Endothelial cell of umbilical vein (primary cell): ENCODE data around the gene ZNF609. TPM values are rescaled to one million over a fixed set of nuclear protein-coding genes. Genes with fewer than 3 reads are reported as not detected.
"Not testable (repeated sequence)": the region's sequence is repeated elsewhere in the genome, so short reads cannot be mapped to it uniquely, and the experiment has no call there.

ENCODE experiments used
- BruUV-seq: library from RNA; stranded (reverse); fragments of 400-500 nt; replicated peaks from 2 replicates; lab custom pipeline; 2021; lab: Mats Ljungman, UMichigan
- CTCF ChIA-PET: fragments of 300-600, 350-600 bp; sonication (Branson Sonifier 250); formaldehyde crosslinking; loops from one replicate; lab custom pipeline; 2021; ENCODE audit warnings: antibody characterized with exemption, inconsistent platforms; lab: Charles Lee
- POLR2A ChIA-PET: fragments of 300-600, 350-600 bp; sonication (Branson Sonifier 250); formaldehyde crosslinking; loops from one replicate; lab custom pipeline; 2021; ENCODE audit warnings: antibody characterized with exemption, inconsistent platforms; lab: Charles Lee
- DNase-seq: peaks from one replicate; pipeline ENCODE4 v3.0.0-alpha.2; 2011; ENCODE audit warnings: low read depth, low spot score
- FAIRE-seq: peaks from 2 replicates; lab custom pipeline; 2011; peaks lifted over from hg19 to GRCh38; lab: Jason Lieb, UNC
- H2AFZ ChIP-seq: 2 replicates; pipeline ENCODE4 v1.6.0; 2012; ENCODE audit warnings: low read depth, low read length, control low read depth, inconsistent platforms
- H3K27ac ChIP-seq: 2 replicates; pipeline ENCODE4 v1.5.1; 2011; ENCODE audit warnings: low read depth, mild to moderate bottlenecking, control low read depth, low read length, moderate library complexity; ENCODE audit not compliant: insufficient read depth
- H3K27me3 ChIP-seq, 2 experiments: 2 replicates each; pipeline versions ENCODE4 v1.6.0 to v1.6.1; 2011; ENCODE audit warnings: low read length in 2 of 2, mixed read lengths in 1 of 2; ENCODE audit not compliant: control insufficient read depth in 2 of 2, insufficient read depth in 2 of 2
- H3K36me3 ChIP-seq, 2 experiments: 2 replicates in 1 of 2; 3 replicates in 1 of 2; pipeline ENCODE4 v1.5.1; 2011; ENCODE audit warnings: low read length in 2 of 2, mild to moderate bottlenecking in 1 of 2, moderate library complexity in 1 of 2; ENCODE audit not compliant: control insufficient read depth in 2 of 2, insufficient read depth in 2 of 2; ENCODE audit errors: extremely low read depth in 1 of 2
- H3K4me1 ChIP-seq: 3 replicates; pipeline ENCODE4 v1.5.1; 2011; ENCODE audit warnings: mild to moderate bottlenecking, low read length; ENCODE audit not compliant: control insufficient read depth, insufficient read depth; ENCODE audit errors: extremely low read depth
- H3K4me2 ChIP-seq: 2 replicates; pipeline ENCODE4 v1.6.1; 2011; ENCODE audit warnings: low read length, control low read depth, mixed read lengths; ENCODE audit not compliant: insufficient read depth
- H3K4me3 ChIP-seq, 3 experiments: fragments of 200-600 bp in 1 of 3; sonication (generic), shearing (Covaris generic) in 1 of 3; replicated peaks in 1 of 3; 2 replicates each; pipeline ENCODE4 v1.5.1; 2011 to 2016; ENCODE audit warnings: control low read depth in 3 of 3, low read length in 3 of 3, mild to moderate bottlenecking in 2 of 3, inconsistent platforms in 1 of 3, low read depth in 1 of 3, moderate library complexity in 1 of 3; ENCODE audit not compliant: insufficient read depth in 1 of 3
- H3K79me2 ChIP-seq: 2 replicates; pipeline ENCODE4 v1.6.0; 2012; ENCODE audit warnings: low read length, inconsistent platforms; ENCODE audit not compliant: control insufficient read depth, insufficient read depth
- H3K9ac ChIP-seq: replicated peaks from 2 replicates; pipeline ENCODE3; 2011; ENCODE audit warnings: low read length, control low read depth; ENCODE audit not compliant: insufficient read depth; ENCODE audit errors: extremely low read depth
- H3K9me1 ChIP-seq: replicated peaks from 3 replicates; pipeline ENCODE4 v1.6.0; 2011; ENCODE audit warnings: mild to moderate bottlenecking, low read length; ENCODE audit not compliant: control insufficient read depth, insufficient read depth; ENCODE audit errors: extremely low read depth
- H3K9me3 ChIP-seq: replicated peaks from 2 replicates; pipeline ENCODE4 v1.5.1; 2012; ENCODE audit warnings: low read length, inconsistent platforms; ENCODE audit not compliant: control insufficient read depth, insufficient read depth
- H4K20me1 ChIP-seq: replicated peaks from 2 replicates; pipeline ENCODE3; 2011; ENCODE audit warnings: mild to moderate bottlenecking, low read length; ENCODE audit not compliant: control insufficient read depth, insufficient read depth; ENCODE audit errors: extremely low read depth
- CTCF ChIP-seq, 2 donors: IDR thresholded peaks; 1 replicate in 1 of 2; 2 replicates in 1 of 2; pipeline ENCODE4 v1.5.1; 2011; ENCODE audit warnings: low read length in 2 of 2, mild to moderate bottlenecking in 2 of 2, moderate library complexity in 2 of 2, control low read depth in 1 of 2, inconsistent platforms in 1 of 2, low read depth in 1 of 2; ENCODE audit not compliant: insufficient read depth in 1 of 2; ENCODE audit errors: extremely low read depth in 1 of 2
- EZH2 ChIP-seq: IDR thresholded peaks from 2 replicates; pipeline ENCODE4 v1.6.1; 2012; ENCODE audit warnings: borderline replicate concordance, low read depth, mild to moderate bottlenecking, moderate library complexity, low read length, inconsistent platforms; ENCODE audit not compliant: severe bottlenecking
- FOS ChIP-seq: IDR thresholded peaks from 2 replicates; pipeline ENCODE4 v1.6.1; 2011; ENCODE audit warnings: mild to moderate bottlenecking, low read length, moderate library complexity, borderline replicate concordance; ENCODE audit not compliant: insufficient read depth
- GATA2 ChIP-seq: IDR thresholded peaks from 2 replicates; pipeline ENCODE4 v1.7.0; 2011; ENCODE audit warnings: low read depth, mild to moderate bottlenecking, moderate library complexity, mixed read lengths, low read length; ENCODE audit not compliant: insufficient read length, insufficient read depth
- JUN ChIP-seq: IDR thresholded peaks from 2 replicates; pipeline ENCODE4 v1.6.1; 2011; ENCODE audit warnings: borderline replicate concordance, low read depth; ENCODE audit not compliant: insufficient read length, insufficient read depth
- MAX ChIP-seq: IDR thresholded peaks from 2 replicates; pipeline ENCODE4 v1.6.1; 2011; ENCODE audit not compliant: insufficient read depth, insufficient read length
- MYC ChIP-seq: IDR thresholded peaks from one replicate; pipeline ENCODE4 v1.6.1; 2011; ENCODE audit warnings: mild to moderate bottlenecking, low read depth, low read length
- POLR2A ChIP-seq: IDR thresholded peaks from 2 replicates; pipeline ENCODE4 v1.6.1; 2012; ENCODE audit warnings: low read depth, mild to moderate bottlenecking, control low read depth, low read length
- POLR2AphosphoS5 ChIP-seq: IDR thresholded peaks from 2 replicates; pipeline ENCODE4 v1.6.1; 2012; ENCODE audit warnings: low read depth, mild to moderate bottlenecking, control low read depth, low read length, moderate library complexity; ENCODE audit not compliant: insufficient read depth
- dilution Hi-C: fragments of 300-500 bp; cut with MboI; formaldehyde crosslinking; loops from one replicate; pipeline ENCODE4 v1.15.0; 2019; ENCODE audit warnings: low sequenced_read_pairs; ENCODE audit not compliant: extremely low pct_ligation_motif_present
- intact Hi-C: fragments of 100-400 bp; cut with micrococcal nuclease; formaldehyde crosslinking; loops from one replicate; pipeline ENCODE4 v1.10.0; 2022
- polyA plus RNA-seq, 4 experiments: library from polyadenylated mRNA; depleted of rRNA in 3 of 4; stranded (reverse) in 3 of 4; unstranded in 1 of 4; fragments of >200 nt; gene quantifications; 2 replicates each; pipeline versions ENCODE4 v1.2.1 to v1.2.3, GENCODE V29; 2011 to 2012; ENCODE audit warnings: missing spikeins in 1 of 4
- total RNA-seq: library from RNA; stranded (reverse); gene quantifications from 2 replicates; pipeline ENCODE4 v1.2.3, GENCODE V29; 2021

The ZNF609 gene
- total and polyA plus RNA-seq, 2 donors (not counting 3 experiments of a cell fraction or from before 2014, with no cell fraction given): 18.2 to 49.6 TPM

GRCh38 chr15:64589435-64590084, 129.2 kb downstream of the ZNF609 start:
- Histone ChIP-seq H3K27ac (no peak overlapping the region), H3K27me3 (no peaks in the 10 kb centered on the region), H3K9ac (no peak overlapping the region), H4K20me1 (peaks cover 3% of the 10 kb centered on the region), H3K4me3 (no peak overlapping the region), H3K9me1 (no peaks in the 10 kb centered on the region), H2AFZ (no peak overlapping the region), H3K9me3 (no peaks in the 10 kb centered on the region), H3K4me1 (peaks cover 14% of the 10 kb centered on the region), H3K4me2 (no peak overlapping the region), H3K79me2 (peaks cover 66% of the 10 kb centered on the region), H3K36me3 (no peaks in the 10 kb centered on the region)
- BruUV-seq: no TSS peak
- ChIA-PET CTCF (interaction anchor here (1.1 to 2.0 kb wide), 2 partner anchors 23 to 82 kb away, joined by 3 to 5 read pairs; no protein-coding TSS in a partner anchor), POLR2A (no interaction called here)
- TF ChIP-seq CTCF (IDR thresholded peaks at IDR 0.05; ENCODE audit: extremely low read depth in 1 of 2, insufficient read depth in 1 of 2, low read depth in 1 of 2, low read length in 2 of 2) (no peak), GATA2 (no peak), POLR2AphosphoS5 (no peak), FOS (no peak), MYC (no peak), JUN (no peak), MAX (no peak), POLR2A (no peak), EZH2 (no peak)
- dilution Hi-C loops (no loop called here), intact Hi-C loops (no loop called here)
- DNase-seq (no peak), FAIRE-seq (no peak)

GRCh38 chr15:64592845-64593244, 132.5 kb downstream of the ZNF609 start:
- peaks cover 66% of the 10 kb centered on the region for H3K79me2 ChIP-seq
- H3K4me3 ChIP-seq, H3K27ac ChIP-seq, H3K9me3 ChIP-seq, intact Hi-C loops, H3K9ac ChIP-seq, BruUV-seq, H4K20me1 ChIP-seq, H3K36me3 ChIP-seq, FAIRE-seq, dilution Hi-C loops, H3K9me1 ChIP-seq, DNase-seq, POLR2A ChIA-PET, H3K4me2 ChIP-seq, CTCF ChIA-PET, H2AFZ ChIP-seq, H3K27me3 ChIP-seq: not testable (repeated sequence)
- peaks cover 11% of the 10 kb centered on the region for H3K4me1 ChIP-seq
